IMR-90 (cell line): Measurements from ENCODE around the gene ENPP6. TPM values are rescaled to one million over a fixed set of nuclear protein-coding genes. Genes with fewer than 3 reads are reported as not detected.

ENCODE experiments used
- ATAC-seq: fragments of 200-7000 bp; cut with Tn5 transposase; 2 replicates; pipeline ENCODE4 v1.9.1; 2020; ENCODE audit warnings: low read depth, mild to moderate bottlenecking, moderate library complexity
- BruUV-seq: library from RNA; stranded (reverse); fragments of 400-500 nt; replicated peaks from 2 replicates; lab custom pipeline; 2021; lab: Mats Ljungman, UMichigan
- CTCF ChIA-PET: fragments of 300-600 bp; formaldehyde crosslinking; extraction: SDS; loops from one replicate; lab custom pipeline; 2021; ENCODE audit warnings: antibody characterized with exemption; lab: Yijun Ruan, JAX
- POLR2A ChIA-PET: fragments of 300-600 bp; sonication (Branson Sonifier 250); formaldehyde crosslinking; loops from one replicate; lab custom pipeline; 2022; ENCODE audit warnings: antibody characterized with exemption; ENCODE audit not compliant: unreplicated experiment; lab: Charles Lee
- DNase-seq: peaks from one replicate; pipeline ENCODE4 v3.0.0; 2013
- H2AFZ ChIP-seq: replicated peaks from 2 replicates; pipeline ENCODE3; 2013; ENCODE audit warnings: low read length, mild to moderate bottlenecking; ENCODE audit not compliant: poor library complexity
- H2AK5ac ChIP-seq: 2 replicates; pipeline ENCODE4 v1.6.1; 2013; ENCODE audit warnings: low read depth, low read length, inconsistent platforms
- H2AK9ac ChIP-seq: replicated peaks from 2 replicates; pipeline ENCODE3; 2013; ENCODE audit warnings: mild to moderate bottlenecking, low read depth, low read length, moderate library complexity; ENCODE audit not compliant: poor library complexity
- H2BK120ac ChIP-seq: 2 replicates; pipeline ENCODE4 v1.6.1; 2013; ENCODE audit warnings: low read depth, low read length, inconsistent platforms
- H2BK15ac ChIP-seq: 3 replicates; pipeline ENCODE4 v1.6.1; 2013; ENCODE audit warnings: low read depth, low read length, inconsistent platforms
- H2BK20ac ChIP-seq: 2 replicates; pipeline ENCODE4 v1.6.1; 2013; ENCODE audit warnings: low read depth, mild to moderate bottlenecking, inconsistent platforms, low read length, moderate library complexity
- H2BK5ac ChIP-seq: 2 replicates; pipeline ENCODE4 v1.6.1; 2013; ENCODE audit warnings: mild to moderate bottlenecking, low read depth, low read length, inconsistent platforms; ENCODE audit not compliant: poor library complexity, severe bottlenecking
- H3K14ac ChIP-seq: replicated peaks from 2 replicates; pipeline ENCODE4 v1.6.1; 2013; ENCODE audit warnings: low read depth, low read length, inconsistent platforms
- H3K18ac ChIP-seq: 2 replicates; pipeline ENCODE4 v1.6.1; 2013; ENCODE audit warnings: low read depth, low read length, control low read depth
- H3K23ac ChIP-seq: 2 replicates; pipeline ENCODE4 v1.6.1; 2013; ENCODE audit warnings: low read depth, low read length, inconsistent platforms
- H3K27ac ChIP-seq: 2 replicates; pipeline ENCODE4 v1.5.1; 2013; ENCODE audit warnings: mild to moderate bottlenecking, control low read depth, low read length; ENCODE audit not compliant: insufficient read depth
- H3K27me3 ChIP-seq: 2 replicates; pipeline ENCODE4 v1.6.1; 2013; ENCODE audit warnings: low read length; ENCODE audit not compliant: control insufficient read depth, insufficient read depth
- H3K36me3 ChIP-seq: 2 replicates; pipeline ENCODE4 v1.6.1; 2013; ENCODE audit warnings: low read length, mixed read lengths; ENCODE audit not compliant: control insufficient read depth, insufficient read depth
- H3K4ac ChIP-seq: 2 replicates; pipeline ENCODE4 v1.6.1; 2013; ENCODE audit warnings: low read depth, low read length, inconsistent platforms
- H3K4me1 ChIP-seq: 2 replicates; pipeline ENCODE4 v1.6.1; 2013; ENCODE audit warnings: low read length, mixed read lengths; ENCODE audit not compliant: control insufficient read depth, insufficient read depth
- H3K4me2 ChIP-seq: 2 replicates; pipeline ENCODE4 v1.6.1; 2013; ENCODE audit warnings: low read depth, mild to moderate bottlenecking, control low read depth, low read length, moderate library complexity
- H3K4me3 ChIP-seq: 2 replicates; pipeline ENCODE4 v1.5.1; 2013; ENCODE audit warnings: low read depth, mild to moderate bottlenecking, control low read depth, low read length, moderate library complexity; ENCODE audit not compliant: insufficient read depth
- H3K56ac ChIP-seq: 2 replicates; pipeline ENCODE4 v1.6.1; 2013; ENCODE audit warnings: low read length, inconsistent platforms; ENCODE audit not compliant: insufficient read depth; ENCODE audit errors: extremely low read depth
- H3K79me1 ChIP-seq, 2 experiments: 2 replicates each; pipeline ENCODE4 v1.6.1; 2013; ENCODE audit warnings: low read length in 2 of 2, inconsistent platforms in 1 of 2, low read depth in 1 of 2
- H3K9ac ChIP-seq: 2 replicates; pipeline ENCODE4 v1.6.1; 2013; ENCODE audit warnings: low read depth, low read length, control low read depth
- H3K9me1 ChIP-seq: 2 replicates; pipeline ENCODE4 v1.6.1; 2013; ENCODE audit warnings: low read length, inconsistent platforms; ENCODE audit not compliant: insufficient read depth
- H3K9me3 ChIP-seq: 2 replicates; pipeline ENCODE4 v1.6.1; 2013; ENCODE audit warnings: low read length; ENCODE audit not compliant: control insufficient read depth, insufficient read depth
- H4K20me1 ChIP-seq: 2 replicates; pipeline ENCODE4 v1.6.1; 2013; ENCODE audit warnings: low read length, inconsistent platforms; ENCODE audit not compliant: insufficient read depth
- H4K5ac ChIP-seq: 2 replicates; pipeline ENCODE4 v1.6.1; 2013; ENCODE audit warnings: mild to moderate bottlenecking, low read depth, low read length, control low read depth
- H4K8ac ChIP-seq, 2 experiments: 2 replicates each; pipeline ENCODE4 v1.6.1; 2013; ENCODE audit warnings: low read depth in 2 of 2, low read length in 2 of 2, control low read depth in 1 of 2, inconsistent platforms in 1 of 2
- H4K91ac ChIP-seq: 2 replicates; pipeline ENCODE4 v1.6.1; 2013; ENCODE audit warnings: low read depth, low read length, inconsistent platforms; ENCODE audit not compliant: insufficient read depth
- NFE2L2 ChIP-seq: fragments of 150-350 bp; IDR thresholded peaks from 2 replicates; pipeline ENCODE4 v1.6.1; 2016; ENCODE audit warnings: low read depth, mild to moderate bottlenecking, low read length
- POLR2A ChIP-seq: IDR thresholded peaks from 2 replicates; pipeline ENCODE4 v1.6.1; 2012; ENCODE audit warnings: mild to moderate bottlenecking, low read depth, low read length
- RAD21 ChIP-seq: IDR thresholded peaks from 2 replicates; pipeline ENCODE4 v1.6.1; 2012; ENCODE audit warnings: low read length, improper control_type of control experiment
- SMC3 ChIP-seq: fragments of 150-350 bp; IDR thresholded peaks from 2 replicates; pipeline ENCODE4 v1.6.1; 2016; ENCODE audit warnings: low read depth, mild to moderate bottlenecking, antibody characterized with exemption, low read length, moderate library complexity
- WGBS, 2 experiments: methylation state at CpG; one replicate each; pipeline versions ENCODE4 v1.1.5 to v1.1.7; 2013; ENCODE audit warnings: missing lambda C conversion rate in 2 of 2; ENCODE audit not compliant: insufficient read length in 1 of 2; ENCODE audit errors: extremely low coverage in 2 of 2; 5-methylcytosine and 5-hydroxymethylcytosine counted together
- dilution Hi-C: fragments of 300-500 bp; cut with HindIII; formaldehyde crosslinking; loops from one replicate; pipeline ENCODE4 v1.14.3; 2018; ENCODE audit warnings: low sequenced_read_pairs; ENCODE audit not compliant: unreplicated experiment
- in situ Hi-C: fragments of 300-500 bp; cut with MboI; formaldehyde crosslinking; loops from 3 replicates; pipeline ENCODE4 v1.14.3; 2019; ENCODE audit warnings: low sequenced_read_pairs, inconsistent platforms, mixed read lengths
- intact Hi-C: fragments of 100-400 bp; cut with micrococcal nuclease; formaldehyde crosslinking; loops from 2 replicates; pipeline ENCODE4 v1.10.0; 2022
- polyA plus RNA-seq, 3 experiments: library from polyadenylated mRNA; depleted of rRNA; stranded (reverse); fragments of >200 nt; gene quantifications; 2 replicates each; pipeline ENCODE4 v1.2.3, GENCODE V29; 2012; ENCODE audit warnings: low replicate concordance in 1 of 3
- total RNA-seq: library from RNA; depleted of rRNA; stranded (reverse); fragments of >200 nt; gene quantifications from 2 replicates; pipeline ENCODE4 v1.2.3, GENCODE V29; 2012

The ENPP6 gene
- total and polyA plus RNA-seq, 2 of the 4 experiments (the other 2 are of a cell fraction): not detected

DNA sequence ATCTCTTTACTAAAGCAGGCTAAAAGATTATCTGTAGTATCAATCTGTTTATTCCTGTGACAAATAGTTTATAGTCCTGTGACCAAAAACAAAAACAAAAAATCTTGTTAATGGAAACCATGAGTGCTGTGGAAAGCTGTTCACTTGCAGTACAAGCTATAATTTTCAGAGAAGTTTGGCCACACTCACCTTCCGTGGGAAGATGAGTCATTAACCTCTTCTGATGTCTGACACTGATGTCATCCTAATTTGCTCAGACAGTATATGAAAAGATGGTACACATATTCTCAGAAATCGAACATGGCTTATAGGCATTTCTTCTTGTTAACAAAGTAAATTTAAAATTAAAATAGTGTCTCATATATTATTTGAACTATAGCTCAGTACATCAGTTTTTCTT, 19.9 kb upstream of the ENPP6 start:
- H4K8ac ChIP-seq: no peak overlapping the region
- H3K4me1 ChIP-seq: no peaks in the 10 kb centered on the region
- no peak overlapping the region for H3K4me2 ChIP-seq
- in situ Hi-C loops (no loop called here), dilution Hi-C loops (no loop called here), intact Hi-C loops (no loop called here)
- H3K27me3 ChIP-seq: peaks cover 2% of the 10 kb centered on the region; the same call in 1 of the 2 replicates
- no peak overlapping the region for H3K4me3 ChIP-seq
- no peaks in the 10 kb centered on the region for H3K9me3 ChIP-seq
- no peak overlapping the region for H2AK5ac ChIP-seq
- ChIA-PET POLR2A (no interaction called here), CTCF (no interaction called here)
- H3K9me1 ChIP-seq: no peaks in the 10 kb centered on the region
- H3K56ac ChIP-seq: no peak overlapping the region
- no CpG with 5 or more reads among the region's 2 CpGs for WGBS, 2 experiments
- no TSS peak for BruUV-seq
- ATAC-seq (no peak), DNase-seq (no peak)
- no peak overlapping the region for H3K14ac ChIP-seq
- no peak overlapping the region for H4K5ac ChIP-seq
- H3K4ac ChIP-seq: no peak overlapping the region
- no peak overlapping the region for H2BK5ac ChIP-seq
- H3K79me1 ChIP-seq: no peaks in the 10 kb centered on the region
- TF ChIP-seq NFE2L2: no peak
- TF ChIP-seq SMC3: no peak
- no peak for TF ChIP-seq RAD21
- TF ChIP-seq POLR2A: no peak
- no peak overlapping the region for H3K9ac ChIP-seq
- H4K91ac ChIP-seq: no peak overlapping the region
- no peak overlapping the region for H2AFZ ChIP-seq
- H4K20me1 ChIP-seq: no peaks in the 10 kb centered on the region
- no peak overlapping the region for H3K27ac ChIP-seq
- H2BK20ac ChIP-seq: no peak overlapping the region
- H2BK120ac ChIP-seq: no peak overlapping the region
- H3K18ac ChIP-seq: no peak overlapping the region
- H3K36me3 ChIP-seq: no peaks in the 10 kb centered on the region
- no peak overlapping the region for H3K23ac ChIP-seq
- H2BK15ac ChIP-seq: no peak overlapping the region
- no peak overlapping the region for H2AK9ac ChIP-seq
